ENCODE measurements around the gene PLCH1.

DNA sequence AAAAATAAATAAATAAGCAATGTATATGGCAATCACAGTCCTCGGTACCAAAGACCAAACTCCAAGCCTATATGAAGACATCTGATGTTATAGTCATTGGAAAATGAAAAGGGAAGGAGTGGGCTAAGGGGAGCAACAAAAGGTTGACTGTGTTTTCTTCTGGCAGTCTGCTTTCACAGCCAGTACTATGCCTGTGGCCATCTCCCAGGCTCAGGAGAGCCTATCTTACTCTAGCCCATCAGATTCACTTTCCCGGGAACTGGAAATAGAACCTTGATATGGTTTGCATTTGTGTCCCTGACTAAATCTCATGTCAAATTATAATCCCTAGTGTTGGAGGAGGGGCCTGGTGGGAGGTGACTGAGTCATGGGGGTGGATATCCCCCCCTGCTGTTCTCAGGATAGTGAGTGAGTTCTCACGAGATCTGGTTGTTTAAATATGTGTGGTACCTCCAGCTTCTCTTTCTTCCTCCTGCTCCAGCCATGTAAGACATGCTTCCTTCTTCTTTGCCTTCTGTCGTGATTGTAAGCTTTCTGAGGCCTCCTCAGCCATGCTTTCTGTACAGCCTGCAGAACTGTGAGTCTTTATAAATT, 105.3 kb downstream of the PLCH1 start:
- TF ChIP-seq, protein P1, sequence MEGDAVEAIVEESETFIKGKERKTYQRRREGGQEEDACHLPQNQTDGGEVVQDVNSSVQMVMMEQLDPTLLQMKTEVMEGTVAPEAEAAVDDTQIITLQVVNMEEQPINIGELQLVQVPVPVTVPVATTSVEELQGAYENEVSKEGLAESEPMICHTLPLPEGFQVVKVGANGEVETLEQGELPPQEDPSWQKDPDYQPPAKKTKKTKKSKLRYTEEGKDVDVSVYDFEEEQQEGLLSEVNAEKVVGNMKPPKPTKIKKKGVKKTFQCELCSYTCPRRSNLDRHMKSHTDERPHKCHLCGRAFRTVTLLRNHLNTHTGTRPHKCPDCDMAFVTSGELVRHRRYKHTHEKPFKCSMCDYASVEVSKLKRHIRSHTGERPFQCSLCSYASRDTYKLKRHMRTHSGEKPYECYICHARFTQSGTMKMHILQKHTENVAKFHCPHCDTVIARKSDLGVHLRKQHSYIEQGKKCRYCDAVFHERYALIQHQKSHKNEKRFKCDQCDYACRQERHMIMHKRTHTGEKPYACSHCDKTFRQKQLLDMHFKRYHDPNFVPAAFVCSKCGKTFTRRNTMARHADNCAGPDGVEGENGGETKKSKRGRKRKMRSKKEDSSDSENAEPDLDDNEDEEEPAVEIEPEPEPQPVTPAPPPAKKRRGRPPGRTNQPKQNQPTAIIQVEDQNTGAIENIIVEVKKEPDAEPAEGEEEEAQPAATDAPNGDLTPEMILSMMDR (IDR thresholded peaks at IDR 0.05): no peak
- TF ChIP-seq EZH2 (IDR thresholded peaks at IDR 0.05; ENCODE audit: borderline replicate concordance, insufficient read depth, low read depth, low read length, poor library complexity, severe bottlenecking): no peak

Measured in B cell (primary cell).